IPS-18a (cell line): ENCODE data around the gene PTPRT.

Source experiments
- H3K27ac ChIP-seq: one replicate; pipeline ENCODE4 v1.5.1; 2013; ENCODE audit warnings: low read length
- H3K27me3 ChIP-seq: one replicate; pipeline ENCODE4 v1.6.1; 2013; ENCODE audit warnings: mild to moderate bottlenecking, low read length; ENCODE audit not compliant: control insufficient read depth, insufficient read depth
- H3K36me3 ChIP-seq: one replicate; pipeline ENCODE4 v1.6.1; 2013; ENCODE audit warnings: low read depth, low read length; ENCODE audit not compliant: control insufficient read depth
- H3K4me1 ChIP-seq: one replicate; pipeline ENCODE4 v1.6.1; 2013; ENCODE audit warnings: low read depth, low read length; ENCODE audit not compliant: control insufficient read depth
- H3K4me3 ChIP-seq: one replicate; pipeline ENCODE4 v1.5.1; 2013; ENCODE audit warnings: low read length
- H3K9ac ChIP-seq: one replicate; pipeline ENCODE4 v1.6.1; 2013; ENCODE audit warnings: mild to moderate bottlenecking, low read length, moderate library complexity
- H3K9me3 ChIP-seq: one replicate; pipeline ENCODE4 v1.6.1; 2013; ENCODE audit warnings: low read depth, low read length; ENCODE audit not compliant: control insufficient read depth

The PTPRT gene

DNA sequence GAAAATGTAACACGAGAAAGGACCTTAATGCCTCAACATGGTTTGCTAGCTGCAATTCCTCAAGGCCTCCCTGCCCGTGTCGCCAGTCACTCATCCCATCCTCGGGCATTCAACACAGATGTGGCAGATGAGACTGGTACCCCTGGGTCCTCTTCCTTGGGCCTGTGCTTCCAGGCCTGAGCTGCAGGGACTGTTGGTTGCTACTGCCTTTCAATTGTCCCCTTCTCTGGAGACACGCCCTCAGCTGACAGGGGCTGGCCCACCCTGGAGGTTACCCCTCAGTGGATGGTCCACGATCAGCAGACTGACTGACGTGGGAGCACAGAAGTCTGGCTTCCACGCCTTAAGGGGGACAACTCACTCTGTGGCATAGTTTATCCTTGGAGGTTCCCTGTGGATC is 1076.5 kb downstream of the PTPRT start:
- no peaks in the 10 kb centered on the region for H3K27me3 ChIP-seq
- no peak overlapping the region for H3K27ac ChIP-seq
- H3K9ac ChIP-seq = no peak overlapping the region
- H3K9me3 ChIP-seq = no peaks in the 10 kb centered on the region
- H3K4me3 ChIP-seq = no peak overlapping the region
- H3K36me3 ChIP-seq = no peaks in the 10 kb centered on the region
- peaks cover 8% of the 10 kb centered on the region for H3K4me1 ChIP-seq

- no peak overlapping the region for H3K4me3 ChIP-seq
- H3K27me3 ChIP-seq = no peaks in the 10 kb centered on the region
- H3K9ac ChIP-seq = no peak overlapping the region
- no peaks in the 10 kb centered on the region for H3K36me3 ChIP-seq
- peaks cover 8% of the 10 kb centered on the region for H3K4me1 ChIP-seq
- H3K9me3 ChIP-seq = no peaks in the 10 kb centered on the region
- H3K27ac ChIP-seq = no peak overlapping the region
Observed at GRCh38 chr20:42112161-42112560, 1077.5 kb downstream of the PTPRT start.

DNA sequence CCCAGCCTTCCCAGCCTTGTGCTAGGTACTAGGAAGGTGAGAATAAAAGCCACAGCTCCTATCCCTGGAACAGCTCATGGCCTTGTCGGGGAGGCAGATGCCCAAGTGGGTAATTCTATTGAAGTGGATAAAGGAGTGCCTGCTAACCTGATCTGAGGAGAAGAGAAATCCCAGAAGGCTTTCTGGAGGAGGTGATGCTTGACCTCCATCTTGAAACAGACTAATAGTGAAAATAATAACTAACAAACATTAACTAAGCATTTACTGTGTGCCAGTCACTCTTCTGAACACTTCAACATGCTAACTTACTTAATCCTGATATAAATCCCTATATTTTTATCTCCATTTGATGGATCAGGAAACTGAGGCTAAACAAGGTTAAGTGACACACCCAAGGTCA is 1078.4 kb downstream of the PTPRT start:
- H3K4me3 ChIP-seq = no peak overlapping the region
- no peaks in the 10 kb centered on the region for H3K9me3 ChIP-seq
- H3K27ac ChIP-seq = no peak overlapping the region
- H3K36me3 ChIP-seq = no peaks in the 10 kb centered on the region
- peaks cover 8% of the 10 kb centered on the region for H3K4me1 ChIP-seq
- no peak overlapping the region for H3K9ac ChIP-seq
- H3K27me3 ChIP-seq = no peaks in the 10 kb centered on the region

DNA sequence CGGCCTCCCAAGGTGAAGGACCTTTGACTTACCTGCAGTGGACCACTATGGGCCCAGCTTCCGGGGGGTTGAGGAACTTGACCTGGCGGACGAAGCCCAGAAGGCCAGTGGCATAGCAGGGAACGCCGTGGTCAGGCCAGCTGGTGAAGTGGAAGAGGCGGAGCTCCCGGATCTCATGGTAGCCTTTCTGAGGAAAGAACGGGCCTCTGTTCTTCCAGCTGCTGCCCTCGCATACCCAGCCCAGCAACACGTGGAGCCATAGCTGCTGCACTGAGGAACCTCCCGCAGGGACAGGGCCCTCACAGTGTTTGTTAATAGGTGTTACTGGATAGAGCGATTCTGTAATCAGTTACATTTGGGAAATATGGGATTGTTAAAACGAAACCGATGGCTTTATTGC is 1079.4 kb downstream of the PTPRT start:
- Histone ChIP-seq H3K36me3 (no peaks in the 10 kb centered on the region), H3K27me3 (no peaks in the 10 kb centered on the region)

GRCh38 chr20:42102000-42102399 is 1087.7 kb downstream of the PTPRT start:
- H3K27me3 ChIP-seq = no peaks in the 10 kb centered on the region

More for the DNA sequence above, 1079.4 kb downstream of the PTPRT start:
- Histone ChIP-seq H3K9ac (no peak overlapping the region), H3K4me3 (no peak overlapping the region), H3K27ac (no peak overlapping the region), H3K4me1 (peaks cover 8% of the 10 kb centered on the region), H3K9me3 (no peaks in the 10 kb centered on the region)

DNA sequence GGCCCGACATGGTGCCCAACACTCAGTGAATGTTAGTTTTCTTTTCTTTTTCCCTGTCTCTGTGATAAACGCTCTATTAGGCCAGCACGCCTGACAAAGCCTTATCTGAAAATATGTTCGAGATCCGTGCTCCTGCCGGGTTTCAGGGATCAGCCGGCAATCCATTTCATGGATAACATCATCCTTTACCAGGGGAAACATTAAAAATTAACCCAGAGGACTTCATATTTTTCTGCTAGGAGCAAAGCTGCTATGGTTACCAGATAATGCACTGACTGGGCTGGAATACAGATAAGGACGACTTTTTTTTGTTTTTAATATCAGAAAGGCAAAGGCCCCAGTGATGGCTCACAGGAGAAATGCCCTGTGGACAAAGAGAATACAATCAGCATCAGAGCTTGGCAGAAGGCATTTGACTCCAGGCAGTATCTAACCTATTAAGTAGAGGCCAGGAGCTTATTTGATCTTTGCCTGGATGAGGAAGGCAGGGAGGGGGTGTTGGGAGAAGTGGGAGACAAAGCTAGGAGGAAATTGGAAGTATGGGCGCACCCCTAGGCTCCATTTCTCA is 1089.5 kb downstream of the PTPRT start:
- H3K9ac ChIP-seq = no peak overlapping the region
- no peaks in the 10 kb centered on the region for H3K4me1 ChIP-seq
- H3K27me3 ChIP-seq = no peaks in the 10 kb centered on the region
- no peaks in the 10 kb centered on the region for H3K9me3 ChIP-seq
- no peaks in the 10 kb centered on the region for H3K36me3 ChIP-seq
- no peak overlapping the region for H3K4me3 ChIP-seq
- no peak overlapping the region for H3K27ac ChIP-seq

More at GRCh38 chr20:42102000-42102399, 1087.7 kb downstream of the PTPRT start:
- Histone ChIP-seq H3K4me1 (no peaks in the 10 kb centered on the region), H3K36me3 (no peaks in the 10 kb centered on the region), H3K27ac (no peak overlapping the region), H3K9ac (no peak overlapping the region), H3K4me3 (no peak overlapping the region), H3K9me3 (no peaks in the 10 kb centered on the region)

- H3K27ac ChIP-seq = no peak overlapping the region
- H3K27me3 ChIP-seq = no peaks in the 10 kb centered on the region
- no peak overlapping the region for H3K9ac ChIP-seq
- no peak overlapping the region for H3K4me3 ChIP-seq
- no peaks in the 10 kb centered on the region for H3K4me1 ChIP-seq
- no peaks in the 10 kb centered on the region for H3K9me3 ChIP-seq
- H3K36me3 ChIP-seq = no peaks in the 10 kb centered on the region
Observed at GRCh38 chr20:42099101-42099500, 1090.6 kb downstream of the PTPRT start.

DNA sequence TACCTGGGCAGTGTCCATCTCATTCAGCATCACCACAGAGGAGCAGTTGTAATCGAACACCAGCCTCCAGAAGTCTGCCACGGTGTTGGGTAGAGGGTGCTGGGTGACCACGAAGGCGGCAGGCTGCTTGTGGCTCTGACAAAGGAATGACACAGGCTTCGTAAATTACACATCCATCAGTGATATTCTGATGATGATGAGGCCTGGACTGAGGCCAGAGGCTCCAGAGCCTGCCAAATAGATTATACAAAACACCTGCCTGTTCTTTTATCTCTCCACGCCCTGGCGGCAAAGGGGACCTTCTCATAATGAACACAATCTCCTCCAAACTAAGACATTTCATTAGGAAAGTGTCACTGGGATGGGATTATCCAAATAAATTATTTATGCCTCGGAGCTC is 1091.3 kb downstream of the PTPRT start:
- no peak overlapping the region for H3K9ac ChIP-seq
- H3K9me3 ChIP-seq = no peaks in the 10 kb centered on the region
- no peaks in the 10 kb centered on the region for H3K27me3 ChIP-seq
- no peak overlapping the region for H3K27ac ChIP-seq
- no peaks in the 10 kb centered on the region for H3K4me1 ChIP-seq
- no peak overlapping the region for H3K4me3 ChIP-seq
- H3K36me3 ChIP-seq = no peaks in the 10 kb centered on the region

DNA sequence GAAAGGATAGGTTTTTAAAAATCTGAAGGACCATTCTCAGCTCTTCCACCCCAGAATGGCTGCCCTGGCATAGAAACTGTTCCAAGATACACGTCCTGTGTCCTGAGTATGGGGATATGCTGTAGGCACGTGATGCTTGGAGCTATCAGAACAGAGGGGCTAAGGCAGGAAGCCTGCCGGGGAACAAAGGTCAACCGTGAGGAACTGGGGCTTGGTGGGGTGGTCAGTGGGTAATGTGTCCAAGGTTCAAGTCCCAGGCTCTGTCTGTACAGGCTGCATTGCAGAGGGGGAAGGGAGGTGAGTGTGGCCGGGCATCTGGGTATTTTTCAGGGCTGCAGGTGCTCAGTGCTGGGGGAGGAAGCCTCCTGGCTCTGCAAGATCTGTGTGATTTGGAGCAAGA is 1092.0 kb downstream of the PTPRT start:
- no peaks in the 10 kb centered on the region for H3K27me3 ChIP-seq
- no peaks in the 10 kb centered on the region for H3K4me1 ChIP-seq
- H3K27ac ChIP-seq = no peak overlapping the region
- no peaks in the 10 kb centered on the region for H3K36me3 ChIP-seq
- no peaks in the 10 kb centered on the region for H3K9me3 ChIP-seq
- no peak overlapping the region for H3K4me3 ChIP-seq
- H3K9ac ChIP-seq = no peak overlapping the region

- Histone ChIP-seq H3K4me1 (no peaks in the 10 kb centered on the region), H3K9me3 (no peaks in the 10 kb centered on the region), H3K27ac (no peak overlapping the region), H3K9ac (no peak overlapping the region), H3K27me3 (no peaks in the 10 kb centered on the region), H3K4me3 (no peak overlapping the region), H3K36me3 (no peaks in the 10 kb centered on the region)
Observed at GRCh38 chr20:42095221-42095620, 1094.5 kb downstream of the PTPRT start.

DNA sequence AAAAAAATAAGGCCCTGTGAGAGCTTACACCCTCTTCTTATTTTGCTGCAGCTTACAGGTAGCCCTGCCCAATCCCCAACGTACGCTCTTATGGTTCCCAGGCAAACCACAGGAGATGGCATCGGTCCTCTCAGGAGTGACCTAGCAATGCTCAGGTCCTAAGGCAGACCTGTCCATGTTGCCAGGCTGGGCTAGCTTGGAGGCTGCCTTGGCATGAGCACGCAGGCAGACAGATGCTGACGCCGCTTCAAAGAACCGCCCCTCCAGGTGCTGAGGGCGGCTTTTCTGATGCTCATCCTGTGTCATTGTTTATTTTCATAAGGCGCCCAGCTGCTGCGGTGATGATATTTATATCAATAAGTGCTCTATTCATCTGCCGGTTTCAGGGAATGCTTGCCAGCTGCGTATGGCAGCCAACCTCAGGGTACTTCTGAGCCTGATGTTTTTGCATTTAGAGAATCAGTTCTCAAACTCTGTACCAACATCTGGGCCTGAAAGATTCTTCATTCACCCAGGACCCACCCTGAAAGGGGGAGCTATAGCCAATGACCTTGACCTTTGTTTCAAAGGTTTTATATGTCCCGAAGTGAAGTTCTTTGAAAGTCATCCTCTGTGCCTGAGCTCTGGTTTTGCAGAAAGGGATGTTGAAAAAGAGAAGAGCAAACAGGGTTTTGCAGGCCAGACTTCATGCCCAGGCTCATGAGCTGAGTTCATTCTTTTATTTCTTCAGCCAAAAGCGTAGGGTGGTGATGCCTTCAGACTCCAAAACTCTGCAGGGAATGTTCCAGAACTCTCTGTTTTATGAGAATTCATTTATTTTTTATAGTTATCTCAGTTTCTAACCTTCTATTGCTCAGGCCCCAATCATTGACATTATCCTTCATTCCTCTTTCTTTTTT is 1095.9 kb downstream of the PTPRT start:
- Histone ChIP-seq H3K4me3 (no peak overlapping the region), H3K27me3 (no peaks in the 10 kb centered on the region), H3K27ac (no peak overlapping the region), H3K4me1 (no peaks in the 10 kb centered on the region), H3K9me3 (no peaks in the 10 kb centered on the region), H3K36me3 (no peaks in the 10 kb centered on the region), H3K9ac (no peak overlapping the region)

DNA sequence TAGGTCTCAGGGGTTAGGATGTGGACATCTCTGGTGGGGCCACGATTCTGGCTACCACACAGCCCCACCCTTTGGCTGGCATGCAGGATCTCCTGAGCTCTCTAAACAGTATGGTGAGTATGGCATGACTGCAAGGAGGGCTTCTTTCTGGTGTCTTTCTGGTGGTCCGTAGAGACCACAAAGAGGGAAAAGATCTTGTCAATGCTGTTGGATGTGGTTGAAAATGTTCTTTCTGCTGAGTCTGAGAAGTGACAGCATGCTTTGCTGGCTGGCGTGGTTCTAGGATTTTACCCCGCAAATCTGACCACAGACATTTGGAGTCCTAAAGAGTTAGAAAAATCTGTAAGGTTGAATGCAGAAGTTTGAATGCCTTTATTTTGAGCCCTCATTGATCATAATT is 1096.7 kb downstream of the PTPRT start:
- Histone ChIP-seq H3K4me1 (no peaks in the 10 kb centered on the region), H3K27me3 (no peaks in the 10 kb centered on the region)

More for the DNA sequence above, 1096.7 kb downstream of the PTPRT start:
- Histone ChIP-seq H3K4me3 (no peak overlapping the region), H3K9me3 (no peaks in the 10 kb centered on the region), H3K27ac (no peak overlapping the region), H3K9ac (no peak overlapping the region), H3K36me3 (no peaks in the 10 kb centered on the region)
